Fibroblast of skin of right quadriceps (primary cell): ENCODE data around the gene SUSD3.

Source experiments
- DNase-seq: peaks from one replicate; pipeline ENCODE4 v3.0.0-alpha.2; 2013

Gene SUSD3

DNA sequence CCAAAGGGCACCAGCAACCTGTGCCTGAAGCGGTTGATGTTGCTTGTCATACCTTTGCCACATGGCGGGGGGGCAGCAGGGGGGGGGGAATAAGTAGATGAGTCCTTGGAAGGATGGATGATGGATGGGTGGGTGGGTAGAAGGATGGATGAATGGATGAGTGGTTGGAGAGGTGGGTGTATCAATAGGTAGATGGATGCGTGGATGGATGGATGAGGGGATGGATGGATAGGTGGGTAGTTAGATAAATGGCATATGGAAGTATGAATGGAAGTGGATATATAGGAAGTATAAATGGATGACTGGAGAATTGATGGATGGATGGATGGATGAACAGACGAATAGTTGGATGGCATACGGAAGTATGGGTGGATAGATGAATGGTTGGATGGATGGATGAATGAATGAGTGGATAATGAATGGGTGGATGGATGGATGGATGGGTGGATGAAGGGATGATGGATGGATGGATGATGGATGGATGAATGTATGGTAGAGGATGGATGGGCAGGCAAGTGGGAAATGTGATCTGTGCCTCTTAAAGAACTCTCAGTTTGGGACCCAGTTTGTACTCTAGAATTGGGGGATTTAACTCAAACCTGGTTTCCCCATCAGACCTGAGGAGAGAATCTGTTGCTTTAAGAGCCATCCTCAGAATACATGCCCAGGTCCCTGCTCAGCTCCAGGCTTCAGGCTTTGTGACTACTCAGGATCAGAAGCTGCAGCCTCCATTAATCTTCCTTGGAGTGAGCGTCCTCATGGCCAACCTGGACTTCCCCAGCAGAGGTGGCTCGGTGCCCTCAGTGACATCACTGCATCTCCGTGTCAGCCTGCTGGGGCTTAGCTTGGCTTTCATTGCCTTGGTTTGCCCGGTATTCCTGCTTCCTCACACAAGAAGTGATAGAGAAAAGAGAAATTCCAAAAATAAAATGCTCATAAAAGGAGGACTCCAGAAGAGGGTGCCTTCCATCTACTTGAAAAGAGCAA lies 27.6 kb upstream of the SUSD3 start:
- DNase-seq = no peak

- no peak for DNase-seq
These were observed 26.7 kb upstream of the SUSD3 start for GRCh38 chr9:93031629-93032430.

- DNase-seq = no peak
These were observed 26.0 kb upstream of the SUSD3 start for GRCh38 chr9:93032545-93032944.

DNA sequence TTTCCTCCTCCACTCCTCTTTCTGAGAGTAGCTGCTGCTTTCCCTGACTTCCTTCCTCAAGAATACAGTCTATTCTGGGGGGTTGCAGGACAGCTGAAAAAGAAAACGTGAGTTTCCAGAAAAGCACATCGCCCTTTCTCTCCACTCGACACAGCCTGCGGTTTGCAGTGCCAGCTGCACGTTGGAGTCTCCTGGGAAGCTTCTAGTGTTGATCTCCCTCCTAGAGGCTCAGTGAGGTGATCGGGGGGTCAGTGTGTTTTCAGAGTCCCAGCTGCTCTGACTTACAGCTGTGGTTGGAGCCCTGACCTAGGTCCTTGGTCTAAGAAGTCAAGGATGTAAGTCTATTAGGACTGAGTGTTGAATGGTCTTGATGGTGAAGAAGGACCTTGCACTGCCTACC lies 25.0 kb upstream of the SUSD3 start:
- DNase-seq = no peak

GRCh38 chr9:93035106-93035660 lies 23.3 kb upstream of the SUSD3 start:
- no peak for DNase-seq

- no peak for DNase-seq
These were observed 22.6 kb upstream of the SUSD3 start for GRCh38 chr9:93035821-93036351.

- DNase-seq = no peak
These were observed 21.5 kb upstream of the SUSD3 start for GRCh38 chr9:93036887-93037475.

DNA sequence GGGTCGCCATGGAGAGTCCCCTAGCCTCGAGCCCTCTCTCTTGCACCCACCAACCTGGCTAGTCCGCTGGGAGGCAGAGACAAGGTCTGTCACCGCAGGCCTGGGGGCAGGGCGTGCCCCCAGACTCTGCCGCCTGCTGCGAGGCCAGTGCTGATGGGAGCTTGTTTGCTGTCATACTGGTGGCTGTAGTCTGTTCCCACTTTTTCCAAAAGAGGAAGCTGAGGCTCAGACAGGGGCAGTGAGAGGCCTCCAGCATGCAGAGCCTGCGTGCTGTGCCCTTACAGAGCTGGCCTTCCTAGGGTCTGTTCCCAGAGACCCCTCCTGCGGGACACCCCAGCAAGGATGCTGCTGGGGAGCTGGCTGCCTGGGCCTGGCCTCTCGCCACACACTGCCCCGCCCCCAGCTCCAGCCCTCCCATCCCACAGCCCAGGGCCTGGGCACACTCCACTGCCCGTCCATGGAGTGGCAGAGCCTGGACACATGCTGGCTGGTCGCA lies 21.0 kb upstream of the SUSD3 start:
- no peak for DNase-seq

GRCh38 chr9:93038918-93039317 lies 19.6 kb upstream of the SUSD3 start:
- DNase-seq = no peak

GRCh38 chr9:93039456-93039855 lies 19.0 kb upstream of the SUSD3 start:
- DNase-seq = no peak

- DNase-seq = no peak
These were observed 18.5 kb upstream of the SUSD3 start for GRCh38 chr9:93039976-93040375.

GRCh38 chr9:93040409-93040808 lies 18.1 kb upstream of the SUSD3 start:
- DNase-seq = no peak

GRCh38 chr9:93041108-93041802 lies 17.2 kb upstream of the SUSD3 start:
- DNase-seq = no peak

DNA sequence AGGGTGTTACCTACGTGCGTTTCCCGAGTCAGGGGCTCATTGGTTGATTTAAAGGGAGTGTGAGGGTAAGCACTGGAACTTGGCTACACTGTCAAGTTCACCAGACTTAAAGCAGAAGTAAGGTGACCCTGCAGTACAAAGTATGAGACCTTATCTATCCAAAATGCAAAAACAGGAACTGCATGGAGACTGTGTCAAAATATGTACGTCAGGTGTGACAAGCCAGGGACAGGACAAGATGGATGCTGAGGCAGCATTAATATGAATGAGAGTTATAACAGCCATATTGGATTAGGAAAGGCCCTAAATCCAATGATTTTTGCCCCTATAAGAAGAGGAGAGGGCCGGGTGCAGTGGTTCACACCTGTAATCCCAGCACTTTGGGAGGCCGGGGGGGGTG lies 15.4 kb upstream of the SUSD3 start:
- no peak for DNase-seq

DNA sequence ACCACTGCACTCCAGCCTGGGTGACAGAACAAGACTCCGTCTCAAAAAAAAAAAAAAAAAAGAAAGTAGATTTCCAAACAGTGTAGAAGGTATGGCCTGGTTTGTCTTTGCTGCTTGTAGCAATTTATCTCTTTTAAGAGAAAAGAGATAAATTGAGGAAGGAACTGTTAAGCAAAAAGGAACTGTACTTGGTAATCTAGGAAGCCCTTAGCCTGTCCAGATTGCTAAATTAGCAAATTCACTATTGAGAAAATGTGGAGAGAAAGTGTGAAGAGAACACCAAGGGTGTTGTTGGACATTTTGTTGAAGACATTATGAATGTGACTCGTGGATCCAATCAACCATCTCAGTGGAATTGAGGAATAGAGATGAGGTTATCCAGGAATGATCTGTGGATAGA lies 13.0 kb upstream of the SUSD3 start:
- DNase-seq = no peak

DNA sequence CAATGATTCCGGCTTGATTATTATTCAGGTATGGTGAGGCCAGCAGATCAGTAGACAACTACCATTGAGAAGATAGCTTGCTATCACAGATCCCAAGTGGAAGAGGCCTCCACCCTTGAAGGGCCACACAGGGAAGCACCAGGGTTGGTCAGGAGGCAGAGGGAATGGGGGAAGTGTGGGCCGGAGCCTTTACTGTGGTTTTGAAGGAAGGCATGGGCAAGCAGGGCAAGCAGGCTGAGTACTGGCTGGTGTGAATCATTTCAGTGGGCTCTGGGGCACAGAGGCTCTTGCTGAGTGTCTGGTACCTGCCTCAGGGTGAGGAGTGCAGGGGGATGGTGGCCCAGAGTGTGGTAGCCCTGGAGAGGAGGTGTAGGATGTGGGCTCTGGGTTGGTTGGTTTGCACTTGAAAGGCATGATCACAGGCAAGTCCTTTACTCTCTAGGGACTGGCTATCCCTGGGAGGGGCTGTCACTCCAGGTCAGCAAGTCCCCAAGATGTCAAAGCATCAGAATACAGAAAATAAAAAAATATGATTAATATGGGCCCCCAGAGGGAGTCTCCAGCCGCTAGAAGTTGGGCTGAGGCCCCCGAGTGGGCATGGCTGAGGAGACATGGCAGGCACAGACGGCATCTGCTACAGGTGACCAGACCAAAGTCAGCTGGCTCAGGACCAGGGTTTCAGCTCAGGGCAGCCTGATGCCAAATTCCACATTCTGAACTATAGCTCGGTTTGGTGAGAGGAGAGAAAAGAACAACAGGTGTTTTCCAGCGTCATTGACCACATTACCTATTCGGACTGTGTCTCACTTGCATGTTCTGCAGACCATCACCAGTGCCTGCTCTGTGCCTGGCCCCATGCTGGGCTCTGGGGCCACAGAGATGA lies 9.7 kb upstream of the SUSD3 start:
- DNase-seq = no peak

DNA sequence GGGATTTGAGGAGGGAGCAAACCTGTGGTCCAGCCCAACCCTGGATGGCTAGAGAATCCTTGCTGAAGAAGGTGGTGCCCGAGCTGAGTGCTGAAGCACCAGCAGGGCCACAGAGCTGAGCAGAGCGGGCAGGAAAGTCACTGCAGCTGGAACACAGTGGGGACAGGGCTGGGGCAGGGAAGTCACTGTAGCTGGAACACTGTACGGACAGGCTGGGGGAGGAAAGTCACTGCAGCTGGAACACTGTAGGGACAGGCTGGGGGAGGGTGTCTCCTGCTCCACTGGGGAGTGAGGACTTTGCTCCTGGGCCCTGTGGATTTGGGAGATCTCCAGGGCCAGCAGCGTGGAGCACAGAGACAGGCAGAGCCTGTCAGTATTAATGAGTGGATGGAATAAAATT lies 9.0 kb upstream of the SUSD3 start:
- no peak for DNase-seq

DNA sequence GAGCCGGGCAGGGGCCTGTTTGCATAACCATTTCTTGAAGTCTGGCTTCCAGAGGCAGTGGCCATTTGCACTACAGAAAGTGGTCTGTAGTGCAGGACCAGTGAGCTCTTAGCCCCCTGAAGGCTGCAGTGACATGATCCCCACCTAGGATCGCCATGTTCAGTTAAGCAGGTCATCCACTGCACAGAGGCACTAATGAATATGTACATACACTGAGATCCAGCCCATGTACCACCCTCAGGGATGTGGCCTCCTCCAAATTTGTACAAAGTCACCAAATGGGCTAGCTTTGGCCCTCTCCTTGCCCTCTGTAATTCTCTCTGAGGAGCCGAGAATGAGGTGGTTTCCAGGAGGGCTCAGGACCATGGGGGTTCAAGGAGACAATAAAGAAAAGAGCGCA lies 8.3 kb upstream of the SUSD3 start:
- DNase-seq = no peak

DNA sequence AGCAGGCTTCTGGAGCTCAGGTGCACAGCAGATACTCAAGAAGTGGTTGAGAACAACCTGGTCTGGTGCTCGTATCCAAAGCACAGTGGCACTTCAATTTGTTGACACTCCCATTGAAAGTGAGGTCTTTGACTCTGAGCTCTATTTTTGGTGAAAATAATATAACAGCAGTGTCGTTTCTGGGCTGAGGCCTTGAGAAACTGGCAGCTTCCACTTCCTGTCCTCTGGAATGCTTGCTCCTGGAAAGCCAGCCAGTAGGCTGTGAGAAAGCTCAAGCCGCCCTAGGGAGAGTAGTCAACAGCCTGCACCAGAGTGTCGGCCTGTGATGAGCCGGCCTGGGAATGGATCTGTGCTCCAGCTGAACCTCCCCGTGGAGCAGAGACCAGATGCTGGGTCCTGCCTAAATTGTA lies 6.8 kb upstream of the SUSD3 start:
- DNase-seq = peak; percentile 32

- DNase-seq = no peak
These were observed 5.5 kb upstream of the SUSD3 start for GRCh38 chr9:93052791-93053540.
